Ishikawa (cell line): ENCODE data around the gene HLA-B.

ENCODE experiments used
- CEBPB ChIP-seq: IDR thresholded peaks from 2 replicates; pipeline ENCODE4 v1.6.1; 2012
- CREB1 ChIP-seq: IDR thresholded peaks from 2 replicates; pipeline ENCODE4 v1.6.1; 2012; ENCODE audit warnings: low read depth
- EGR1 ChIP-seq: IDR thresholded peaks from 2 replicates; pipeline ENCODE4 v1.6.1; 2012
- EP300 ChIP-seq: IDR thresholded peaks from 2 replicates; pipeline ENCODE4 v1.6.1; 2012; ENCODE audit warnings: borderline replicate concordance
- FOXM1 ChIP-seq: IDR thresholded peaks from 2 replicates; pipeline ENCODE4 v1.6.1; 2012; ENCODE audit warnings: low read depth, borderline replicate concordance
- MAX ChIP-seq: IDR thresholded peaks from 2 replicates; pipeline ENCODE4 v1.6.1; 2012
- NFIC ChIP-seq: IDR thresholded peaks from 2 replicates; pipeline ENCODE4 v1.6.1; 2012
- RAD21 ChIP-seq: IDR thresholded peaks from 2 replicates; pipeline ENCODE4 v1.6.1; 2012; ENCODE audit warnings: low read depth
- TAF1 ChIP-seq: IDR thresholded peaks from 2 replicates; pipeline ENCODE4 v1.6.1; 2012; ENCODE audit warnings: low read depth, mild to moderate bottlenecking
- TCF12 ChIP-seq: IDR thresholded peaks from 2 replicates; pipeline ENCODE4 v1.6.1; 2012; ENCODE audit warnings: low read depth
- TEAD4 ChIP-seq: IDR thresholded peaks from 2 replicates; pipeline ENCODE4 v1.6.1; 2012
- YY1 ChIP-seq: IDR thresholded peaks from 2 replicates; pipeline ENCODE4 v1.6.1; 2012; ENCODE audit warnings: low read depth
- ZBTB7A ChIP-seq: IDR thresholded peaks from 2 replicates; pipeline ENCODE4 v1.6.1; 2012; ENCODE audit warnings: low read depth
- TF ChIP-seq, protein P1 (sequence below): IDR thresholded peaks from 2 replicates; pipeline ENCODE4 v1.6.1; 2012
- TF ChIP-seq, protein P2 (sequence below): IDR thresholded peaks from 2 replicates; pipeline ENCODE4 v1.6.1; 2012; ENCODE audit warnings: low read depth, mild to moderate bottlenecking

Gene HLA-B

GRCh38 chr6:31377029-31377428 is 20.1 kb upstream of the HLA-B start:
- TF ChIP-seq EGR1, result no peak
- TF ChIP-seq, protein P1, sequence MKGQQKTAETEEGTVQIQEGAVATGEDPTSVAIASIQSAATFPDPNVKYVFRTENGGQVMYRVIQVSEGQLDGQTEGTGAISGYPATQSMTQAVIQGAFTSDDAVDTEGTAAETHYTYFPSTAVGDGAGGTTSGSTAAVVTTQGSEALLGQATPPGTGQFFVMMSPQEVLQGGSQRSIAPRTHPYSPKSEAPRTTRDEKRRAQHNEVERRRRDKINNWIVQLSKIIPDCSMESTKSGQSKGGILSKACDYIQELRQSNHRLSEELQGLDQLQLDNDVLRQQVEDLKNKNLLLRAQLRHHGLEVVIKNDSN, result no peak
- TF ChIP-seq TEAD4, result no peak
- no peak for TF ChIP-seq MAX
- TF ChIP-seq, protein P2, sequence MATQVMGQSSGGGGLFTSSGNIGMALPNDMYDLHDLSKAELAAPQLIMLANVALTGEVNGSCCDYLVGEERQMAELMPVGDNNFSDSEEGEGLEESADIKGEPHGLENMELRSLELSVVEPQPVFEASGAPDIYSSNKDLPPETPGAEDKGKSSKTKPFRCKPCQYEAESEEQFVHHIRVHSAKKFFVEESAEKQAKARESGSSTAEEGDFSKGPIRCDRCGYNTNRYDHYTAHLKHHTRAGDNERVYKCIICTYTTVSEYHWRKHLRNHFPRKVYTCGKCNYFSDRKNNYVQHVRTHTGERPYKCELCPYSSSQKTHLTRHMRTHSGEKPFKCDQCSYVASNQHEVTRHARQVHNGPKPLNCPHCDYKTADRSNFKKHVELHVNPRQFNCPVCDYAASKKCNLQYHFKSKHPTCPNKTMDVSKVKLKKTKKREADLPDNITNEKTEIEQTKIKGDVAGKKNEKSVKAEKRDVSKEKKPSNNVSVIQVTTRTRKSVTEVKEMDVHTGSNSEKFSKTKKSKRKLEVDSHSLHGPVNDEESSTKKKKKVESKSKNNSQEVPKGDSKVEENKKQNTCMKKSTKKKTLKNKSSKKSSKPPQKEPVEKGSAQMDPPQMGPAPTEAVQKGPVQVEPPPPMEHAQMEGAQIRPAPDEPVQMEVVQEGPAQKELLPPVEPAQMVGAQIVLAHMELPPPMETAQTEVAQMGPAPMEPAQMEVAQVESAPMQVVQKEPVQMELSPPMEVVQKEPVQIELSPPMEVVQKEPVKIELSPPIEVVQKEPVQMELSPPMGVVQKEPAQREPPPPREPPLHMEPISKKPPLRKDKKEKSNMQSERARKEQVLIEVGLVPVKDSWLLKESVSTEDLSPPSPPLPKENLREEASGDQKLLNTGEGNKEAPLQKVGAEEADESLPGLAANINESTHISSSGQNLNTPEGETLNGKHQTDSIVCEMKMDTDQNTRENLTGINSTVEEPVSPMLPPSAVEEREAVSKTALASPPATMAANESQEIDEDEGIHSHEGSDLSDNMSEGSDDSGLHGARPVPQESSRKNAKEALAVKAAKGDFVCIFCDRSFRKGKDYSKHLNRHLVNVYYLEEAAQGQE, result no peak
- TF ChIP-seq TAF1, result no peak
- TF ChIP-seq CREB1, result no peak
- TF ChIP-seq YY1, result no peak
- TF ChIP-seq NFIC, result no peak

GRCh38 chr6:31375699-31376098 is 18.7 kb upstream of the HLA-B start:
- TF ChIP-seq TAF1 (no peak), FOXM1 (no peak), ZBTB7A (no peak), CEBPB (no peak), TEAD4 (no peak), YY1 (no peak), TCF12 (no peak), EP300 (no peak)
- TF ChIP-seq, protein P2, result peak; percentile 65; the same call in 1 of the 2 replicates

DNA sequence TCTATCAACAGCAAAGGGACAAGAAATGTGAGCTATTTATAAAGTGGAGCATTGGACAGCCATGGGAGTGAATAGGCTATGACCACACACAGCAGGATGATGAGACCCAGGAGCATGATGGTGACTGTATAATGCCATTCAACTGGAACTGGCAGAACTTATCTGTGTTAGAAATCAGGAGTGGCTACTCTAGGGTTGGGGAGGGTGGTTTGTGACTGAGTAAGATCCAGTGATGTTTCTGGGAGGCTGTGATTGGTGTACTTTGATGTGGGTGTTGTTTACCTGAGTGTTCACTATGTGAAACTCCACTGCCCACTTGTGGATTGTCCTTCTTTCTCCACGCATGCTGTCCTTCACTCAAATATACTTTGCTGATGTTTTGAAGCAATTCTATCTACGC is 11.5 kb upstream of the HLA-B start:
- TF ChIP-seq TEAD4 (no peak), ZBTB7A (no peak), RAD21 (no peak), CEBPB (no peak), TCF12 (no peak), FOXM1 (no peak)
- TF ChIP-seq, protein P1, result no peak
- TF ChIP-seq, protein P2, result no peak

DNA sequence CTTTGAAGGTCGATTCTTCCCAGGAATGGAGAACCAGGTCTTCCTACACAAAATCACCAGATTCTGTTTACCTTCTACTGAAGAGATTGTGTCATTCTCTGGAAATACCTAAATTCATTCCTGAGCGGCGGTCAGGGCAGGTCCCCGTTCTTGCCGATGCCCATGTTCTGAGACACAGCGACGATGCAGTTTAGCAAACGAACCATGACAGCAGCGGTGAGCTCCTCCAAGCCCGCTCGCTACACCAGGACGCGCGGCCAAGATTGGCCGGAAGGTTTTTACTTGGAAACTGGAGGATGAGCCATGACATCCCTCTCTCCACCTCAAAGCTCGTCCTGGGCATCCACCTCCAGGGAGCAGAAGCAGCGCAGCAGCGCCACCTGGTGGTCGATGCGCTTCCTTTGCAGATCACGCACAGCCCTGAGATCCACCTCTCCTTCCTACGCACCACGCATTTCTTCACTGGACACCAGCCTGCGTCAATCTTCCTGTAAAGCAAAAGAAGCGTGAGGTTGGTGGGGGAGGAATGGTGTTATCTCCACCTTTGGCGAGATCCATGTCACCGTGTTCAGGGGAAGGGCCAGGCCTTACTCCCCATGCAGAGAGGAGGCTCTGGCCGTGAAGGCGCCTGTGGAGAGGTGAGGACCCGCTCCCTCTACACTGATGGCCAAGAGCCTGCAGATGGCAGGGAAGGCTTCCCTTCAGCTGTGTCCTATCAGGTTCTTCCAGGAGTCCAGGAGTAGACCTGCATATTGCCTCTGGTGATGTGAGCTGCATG is 9.9 kb upstream of the HLA-B start:
- TF ChIP-seq RAD21, result peak; percentile 95
- no peak for TF ChIP-seq TCF12
- TF ChIP-seq ZBTB7A, result no peak
- no peak for TF ChIP-seq CEBPB

GRCh38 chr6:31365864-31366263 is 8.9 kb upstream of the HLA-B start:
- TF ChIP-seq ZBTB7A, result no peak

GRCh38 chr6:31363811-31364210 is 6.8 kb upstream of the HLA-B start:
- TF ChIP-seq TEAD4 (no peak), FOXM1 (no peak), NFIC (no peak), CEBPB (no peak), ZBTB7A (no peak), YY1 (no peak), RAD21 (no peak), EGR1 (no peak), EP300 (no peak), TCF12 (no peak), CREB1 (no peak), MAX (no peak), TAF1 (no peak)
- TF ChIP-seq, protein P1, result no peak
- TF ChIP-seq, protein P2, result no peak
